SJSA1 (cell line): ENCODE results near the gene TSPAN3. TPM values are rescaled to one million over a fixed set of nuclear protein-coding genes. Genes with fewer than 3 reads are reported as not detected.
A peak's percentile ranks its signal among the peaks of the same experiment; 100 is the strongest.

Source experiments
- DNase-seq, 2 experiments: peaks; one replicate each; pipeline ENCODE4 v3.0.0-alpha.2; 2015 to 2020; ENCODE audit warnings: low spot score in 2 of 2, low read depth in 1 of 2
- H3K27ac ChIP-seq: fragments of 250-450 bp; sonication (Bioruptor Pico); 2 replicates; pipeline ENCODE4 v1.5.1; 2020; ENCODE audit warnings: mild to moderate bottlenecking, moderate library complexity
- H3K27me3 ChIP-seq: fragments of 250-450 bp; sonication (Bioruptor Pico); replicated peaks from 2 replicates; pipeline ENCODE4 v1.5.1; 2020; ENCODE audit warnings: mild to moderate bottlenecking, moderate library complexity
- H3K36me3 ChIP-seq: fragments of 250-450 bp; sonication (Bioruptor Pico); 2 replicates; pipeline ENCODE4 v1.5.1; 2020; ENCODE audit warnings: mild to moderate bottlenecking
- H3K4me1 ChIP-seq: fragments of 250-450 bp; sonication (Bioruptor Pico); replicated peaks from 2 replicates; pipeline ENCODE4 v1.6.1; 2021; ENCODE audit warnings: mild to moderate bottlenecking
- H3K4me3 ChIP-seq: fragments of 250-450 bp; sonication (Bioruptor Pico); 2 replicates; pipeline ENCODE4 v1.5.1; 2020; ENCODE audit warnings: mild to moderate bottlenecking
- H3K9me3 ChIP-seq: fragments of 250-450 bp; sonication (Bioruptor Pico); replicated peaks from 2 replicates; pipeline ENCODE4 v1.5.1; 2020; ENCODE audit warnings: mild to moderate bottlenecking
- total RNA-seq: library from RNA; depleted of rRNA; stranded (reverse); fragments of >200 nt; shearing (Covaris generic); gene quantifications from 2 replicates; pipeline ENCODE4 v1.2.3, GENCODE V29; 2014

TSPAN3 gene
- total RNA-seq, 1 experiment from 2014 or later = 331 TPM

DNA sequence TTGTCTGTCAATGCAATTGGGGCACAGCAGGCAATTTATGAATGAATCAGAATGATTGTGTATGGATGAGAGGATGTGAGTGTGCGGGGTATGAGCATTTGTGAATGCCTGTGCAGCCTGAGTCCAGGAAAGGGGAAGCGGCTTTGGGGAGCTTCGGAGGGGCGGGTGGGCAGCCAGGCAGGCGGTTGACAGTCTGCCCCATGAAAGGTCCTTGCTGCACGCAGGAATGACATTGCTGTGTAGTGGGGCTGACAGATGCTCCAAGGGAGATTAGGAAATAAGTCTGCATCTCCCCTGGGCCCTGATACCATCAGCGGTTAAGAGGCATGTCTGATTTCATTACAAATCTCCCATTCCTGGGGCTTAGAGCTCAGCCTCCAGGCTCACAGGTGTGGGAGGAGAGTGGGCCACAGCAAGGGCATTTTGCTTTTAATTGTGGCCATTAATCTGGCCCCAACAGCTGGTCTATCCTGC is 26.4 kb upstream of the TSPAN3 start:
- Histone ChIP-seq H3K27ac (no peak overlapping the region), H3K4me1 (no peaks in the 10 kb centered on the region), H3K27me3 (no peaks in the 10 kb centered on the region), H3K9me3 (no peaks in the 10 kb centered on the region), H3K36me3 (no peaks in the 10 kb centered on the region), H3K4me3 (no peak overlapping the region)
- DNase-seq = no peak

DNA sequence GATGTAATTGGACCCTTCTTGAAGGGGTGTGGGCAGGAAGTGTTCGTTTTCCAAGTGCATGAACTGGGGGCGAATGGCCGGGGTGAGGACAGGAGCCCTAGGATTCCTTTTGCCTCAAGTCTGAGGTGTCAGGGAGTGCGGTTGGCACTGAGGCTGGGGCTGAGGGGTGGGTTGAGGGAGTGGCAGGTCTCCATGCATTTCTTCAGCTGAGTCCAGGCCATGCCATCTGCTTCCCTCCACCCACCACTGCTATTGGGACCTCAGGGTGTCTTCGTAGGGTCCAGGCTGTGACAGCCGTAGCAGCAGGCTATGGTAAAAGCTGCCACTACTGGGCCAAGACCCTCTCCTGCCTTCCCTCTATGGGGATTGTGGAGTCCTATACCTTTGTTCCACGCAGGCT is 25.6 kb upstream of the TSPAN3 start:
- no peaks in the 10 kb centered on the region for H3K4me1 ChIP-seq
- H3K4me3 ChIP-seq = no peak overlapping the region
- no peak overlapping the region for H3K27ac ChIP-seq
- no peaks in the 10 kb centered on the region for H3K9me3 ChIP-seq
- no peaks in the 10 kb centered on the region for H3K36me3 ChIP-seq
- no peaks in the 10 kb centered on the region for H3K27me3 ChIP-seq
- no peak for DNase-seq

DNA sequence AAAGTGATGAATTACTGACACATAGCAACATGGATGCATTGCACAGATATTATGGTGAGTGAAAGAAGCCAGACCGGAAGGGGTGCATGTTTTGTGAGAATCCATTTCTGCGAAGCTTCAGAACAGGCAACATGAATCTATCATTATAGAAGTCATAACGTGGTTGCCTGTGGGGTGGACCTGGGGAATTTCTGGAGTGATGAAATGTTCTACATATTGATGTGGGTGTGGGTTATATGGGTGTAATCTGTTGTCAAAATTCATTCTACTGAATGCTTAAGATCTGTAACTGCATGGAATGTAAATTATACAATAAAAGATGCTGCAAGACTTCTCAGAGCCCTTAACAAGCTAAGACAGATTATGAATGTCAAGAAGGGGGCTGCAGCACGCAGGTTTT is 25.2 kb upstream of the TSPAN3 start:
- H3K4me3 ChIP-seq = no peak overlapping the region
- no peaks in the 10 kb centered on the region for H3K9me3 ChIP-seq
- no peak overlapping the region for H3K27ac ChIP-seq
- H3K4me1 ChIP-seq = no peaks in the 10 kb centered on the region
- H3K27me3 ChIP-seq = no peaks in the 10 kb centered on the region
- H3K36me3 ChIP-seq = no peaks in the 10 kb centered on the region
- DNase-seq = no peak

- Histone ChIP-seq H3K36me3 (no peaks in the 10 kb centered on the region), H3K27ac (no peak overlapping the region), H3K9me3 (no peaks in the 10 kb centered on the region), H3K27me3 (no peaks in the 10 kb centered on the region), H3K4me1 (no peaks in the 10 kb centered on the region), H3K4me3 (no peak overlapping the region)
- DNase-seq = peak in 1 of 2 experiments; percentile 39
These were observed 23.6 kb upstream of the TSPAN3 start for GRCh38 chr15:77094397-77095030.

GRCh38 chr15:77093436-77093835 is 22.5 kb upstream of the TSPAN3 start:
- H3K4me3 ChIP-seq = no peak overlapping the region
- H3K4me1 ChIP-seq = no peaks in the 10 kb centered on the region
- no peak overlapping the region for H3K27ac ChIP-seq
- no peak for DNase-seq
- no peaks in the 10 kb centered on the region for H3K27me3 ChIP-seq
- no peaks in the 10 kb centered on the region for H3K36me3 ChIP-seq
- H3K9me3 ChIP-seq = no peaks in the 10 kb centered on the region

- no peaks in the 10 kb centered on the region for H3K27me3 ChIP-seq
- no peaks in the 10 kb centered on the region for H3K9me3 ChIP-seq
- no peaks in the 10 kb centered on the region for H3K4me1 ChIP-seq
- DNase-seq = peak in 1 of 2 experiments; percentile 19
- no peak overlapping the region for H3K27ac ChIP-seq
- no peaks in the 10 kb centered on the region for H3K36me3 ChIP-seq
- no peak overlapping the region for H3K4me3 ChIP-seq
These were observed 20.2 kb upstream of the TSPAN3 start for GRCh38 chr15:77091097-77091496.

- Histone ChIP-seq H3K4me3 (no peak overlapping the region), H3K9me3 (no peaks in the 10 kb centered on the region), H3K36me3 (no peaks in the 10 kb centered on the region; the same call in 1 of the 2 replicates), H3K27me3 (no peaks in the 10 kb centered on the region), H3K4me1 (peaks cover 9% of the 10 kb centered on the region), H3K27ac (no peak overlapping the region)
- no peak for DNase-seq
These were observed 16.3 kb upstream of the TSPAN3 start for GRCh38 chr15:77087213-77087612.

DNA sequence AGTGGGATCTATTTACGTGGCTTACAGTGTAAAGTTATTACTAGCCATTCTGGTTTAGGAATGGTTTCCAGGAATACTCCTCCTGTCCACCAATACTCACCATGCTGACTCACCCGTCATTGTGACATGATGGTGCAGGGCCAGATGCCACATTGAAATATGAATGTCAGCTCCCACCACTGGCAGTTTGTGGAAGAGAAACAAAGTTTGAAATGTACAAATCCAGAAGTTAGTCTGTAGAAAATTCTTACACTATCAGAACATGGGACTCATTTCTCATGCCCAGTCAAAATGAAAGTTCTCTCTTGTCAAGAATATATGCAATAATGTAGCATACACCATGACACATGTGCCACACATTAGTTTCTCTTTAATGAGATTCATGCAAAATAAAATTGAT is 14.4 kb upstream of the TSPAN3 start:
- Histone ChIP-seq H3K27me3 (no peaks in the 10 kb centered on the region), H3K4me3 (no peak overlapping the region), H3K27ac (no peak overlapping the region), H3K4me1 (peaks cover 9% of the 10 kb centered on the region), H3K36me3 (no peaks in the 10 kb centered on the region; the same call in 1 of the 2 replicates), H3K9me3 (no peaks in the 10 kb centered on the region)
- no peak for DNase-seq

DNA sequence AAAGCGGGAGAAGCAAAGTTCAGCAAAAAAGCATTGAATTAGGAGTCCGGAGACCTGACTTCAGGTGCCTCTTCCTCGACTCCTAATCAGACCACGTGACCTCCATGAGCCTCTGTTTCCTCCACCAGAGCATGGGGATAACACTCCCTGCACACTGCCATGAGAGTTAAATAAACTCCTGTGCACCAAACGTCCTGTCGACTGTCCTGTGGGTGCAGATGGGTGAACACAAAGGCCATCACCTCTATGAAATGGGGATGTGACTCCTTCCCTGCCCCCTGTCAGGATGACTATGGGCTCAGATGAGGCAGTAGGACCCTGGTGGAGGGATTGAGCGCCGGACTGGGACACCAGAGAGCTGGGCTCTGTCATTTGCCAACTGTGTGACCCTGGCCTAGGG is 13.5 kb upstream of the TSPAN3 start:
- H3K27ac ChIP-seq = no peak overlapping the region
- DNase-seq = no peak
- H3K4me1 ChIP-seq = peaks cover 9% of the 10 kb centered on the region
- no peak overlapping the region for H3K4me3 ChIP-seq
- no peaks in the 10 kb centered on the region; the same call in 1 of the 2 replicates for H3K36me3 ChIP-seq
- H3K27me3 ChIP-seq = no peaks in the 10 kb centered on the region
- H3K9me3 ChIP-seq = no peaks in the 10 kb centered on the region

DNA sequence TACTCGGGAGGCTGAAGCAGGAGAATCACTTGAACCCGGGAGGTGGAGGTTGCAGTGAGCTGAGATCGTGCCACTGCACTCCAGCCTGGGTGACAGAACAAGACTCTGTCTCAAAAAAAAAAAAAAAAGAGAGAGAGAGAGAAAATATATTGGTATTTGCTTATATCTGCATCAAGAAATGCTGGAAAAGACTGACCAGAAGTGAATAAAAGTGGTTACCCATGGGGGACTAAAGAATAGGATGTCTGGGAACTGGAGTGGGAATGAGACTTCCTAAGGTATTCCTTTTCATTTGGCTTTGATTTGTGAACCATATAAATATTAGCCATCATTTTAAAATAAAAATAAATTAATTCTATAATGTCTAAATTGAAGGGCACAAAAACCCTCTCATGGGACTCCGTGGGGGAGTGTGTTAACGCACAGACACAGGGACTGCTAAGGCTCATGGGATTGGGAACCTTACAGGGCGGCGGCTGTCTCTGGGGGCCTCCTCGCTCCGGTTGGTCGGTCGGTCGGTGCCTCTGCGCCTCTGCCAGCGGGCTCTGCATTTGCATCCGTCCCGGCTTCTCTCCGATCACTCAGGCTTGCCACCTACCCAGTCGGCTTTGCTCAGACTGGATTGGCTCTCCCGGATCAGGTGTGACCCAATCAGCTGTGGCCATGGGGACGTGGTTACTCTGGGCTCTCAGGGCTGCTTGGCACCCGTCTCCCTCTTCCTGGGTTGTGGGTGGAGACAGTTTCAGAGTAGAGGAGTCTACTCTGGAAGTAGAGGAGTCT is 12.7 kb upstream of the TSPAN3 start:
- Histone ChIP-seq H3K27ac (no peak overlapping the region), H3K27me3 (no peaks in the 10 kb centered on the region), H3K9me3 (no peaks in the 10 kb centered on the region), H3K36me3 (no peaks in the 10 kb centered on the region; the same call in 1 of the 2 replicates), H3K4me1 (peaks cover 9% of the 10 kb centered on the region), H3K4me3 (peak overlapping the region; percentile 12; the same call in 1 of the 2 replicates)
- DNase-seq = peak in 1 of 2 experiments; percentile 74

DNA sequence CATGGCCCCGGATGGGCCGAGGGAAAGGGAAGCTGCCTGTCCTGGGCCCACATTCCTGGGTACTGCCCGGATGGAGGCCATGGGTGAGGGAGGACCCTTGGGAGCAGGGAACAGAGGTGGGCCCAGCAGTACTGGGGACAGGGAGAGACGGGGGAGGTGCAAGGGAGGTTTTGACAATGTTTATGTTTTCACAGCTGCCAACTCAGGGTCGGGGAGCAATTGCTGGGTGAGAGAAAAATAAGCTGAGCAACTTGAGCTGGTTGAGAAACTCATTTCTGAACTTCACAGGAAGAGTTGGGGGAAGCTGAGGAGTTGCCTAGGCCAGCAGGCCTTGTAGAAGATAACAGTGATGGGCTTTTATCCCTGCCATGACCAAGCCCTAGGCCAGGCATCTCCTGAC is 11.1 kb upstream of the TSPAN3 start:
- Histone ChIP-seq H3K4me3 (no peak overlapping the region), H3K4me1 (peaks cover 9% of the 10 kb centered on the region), H3K36me3 (no peaks in the 10 kb centered on the region; the same call in 1 of the 2 replicates), H3K27me3 (no peaks in the 10 kb centered on the region), H3K9me3 (no peaks in the 10 kb centered on the region), H3K27ac (no peak overlapping the region)
- no peak for DNase-seq

DNA sequence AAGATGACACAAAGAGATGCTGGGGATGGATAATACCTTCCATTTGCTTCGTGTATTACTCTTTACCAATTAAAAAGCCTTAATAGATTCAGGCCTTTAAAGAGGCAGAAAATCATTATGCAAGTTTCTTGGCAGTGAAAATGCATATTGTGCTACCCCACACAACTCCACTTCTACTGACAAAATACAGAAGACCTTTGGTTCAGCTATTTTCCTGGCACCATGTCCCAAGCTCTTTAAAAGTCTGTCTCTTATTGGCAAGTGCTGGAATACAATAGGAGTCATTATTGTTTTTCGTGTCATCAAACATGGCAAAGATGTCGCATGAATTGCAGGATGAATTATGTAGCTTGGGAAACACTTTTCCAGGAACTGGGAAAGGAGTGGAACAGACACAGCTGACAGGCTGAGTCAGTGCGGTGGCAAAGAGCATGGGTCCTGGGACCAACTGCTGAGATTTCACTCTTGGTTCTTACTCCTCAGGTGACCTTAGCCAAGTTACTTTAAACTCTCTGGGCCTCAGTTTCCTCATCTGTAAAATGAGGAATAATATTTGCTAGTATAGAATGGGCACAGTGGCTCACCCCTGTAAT is 5.5 kb upstream of the TSPAN3 start:
- no peaks in the 10 kb centered on the region for H3K36me3 ChIP-seq
- H3K27me3 ChIP-seq = no peaks in the 10 kb centered on the region; the same call in 1 of the 2 replicates
- H3K27ac ChIP-seq = no peak overlapping the region
- H3K4me1 ChIP-seq = peaks cover under 1% of the 10 kb centered on the region
- H3K4me3 ChIP-seq = no peak overlapping the region
- H3K9me3 ChIP-seq = no peaks in the 10 kb centered on the region
- no peak for DNase-seq

GRCh38 chr15:77075528-77075927 is 4.6 kb upstream of the TSPAN3 start:
- Histone ChIP-seq H3K36me3 (peaks cover 3% of the 10 kb centered on the region; the same call in 1 of the 2 replicates), H3K4me1 (peaks cover 6% of the 10 kb centered on the region), H3K27ac (no peak overlapping the region), H3K27me3 (no peaks in the 10 kb centered on the region; the same call in 1 of the 2 replicates), H3K4me3 (no peak overlapping the region), H3K9me3 (no peaks in the 10 kb centered on the region)
- DNase-seq = no peak

DNA sequence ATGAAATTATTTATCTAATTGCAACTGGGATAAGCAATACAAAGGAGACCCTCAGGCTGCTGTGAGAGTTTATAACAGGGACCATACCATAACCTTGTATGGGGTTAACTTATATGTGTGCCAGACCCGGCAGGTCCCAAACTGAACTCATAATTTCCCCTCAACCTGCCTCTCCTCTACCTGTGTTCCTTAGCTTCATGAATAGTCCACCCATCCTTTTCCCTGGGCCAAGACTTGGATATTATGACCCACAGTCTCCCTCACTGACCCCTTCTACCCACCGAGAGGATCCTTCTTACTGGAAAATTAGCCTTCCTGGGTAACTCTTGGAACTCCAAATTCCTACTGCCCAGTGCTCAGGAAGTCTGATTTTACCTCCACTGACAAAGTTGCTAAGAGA is 3.4 kb upstream of the TSPAN3 start:
- Histone ChIP-seq H3K36me3 (peaks cover 15% of the 10 kb centered on the region), H3K9me3 (no peaks in the 10 kb centered on the region), H3K4me1 (peaks cover 14% of the 10 kb centered on the region), H3K4me3 (no peak overlapping the region), H3K27ac (no peak overlapping the region), H3K27me3 (no peaks in the 10 kb centered on the region; the same call in 1 of the 2 replicates)
- no peak for DNase-seq
